ENCODE results near the gene FZD10. TPM values are rescaled to one million over a fixed set of nuclear protein-coding genes. Genes with fewer than 3 reads are reported as not detected.

FZD10 gene
- 0.43 and 1.9 TPM in 2 replicates for total RNA-seq

GRCh38 chr12:130162267-130162666, at the start of gene FZD10:
Gene FZD10, plus strand, starts transcription at chr12:130162464. Its CDS starts 479 bp downstream, at chr12:130162943.

Other genes starting within 250 kb of the FZD10 start
- not detected in 2 replicates for gene PIWIL1, start 175.4 kb downstream of the FZD10 start, total RNA-seq